Effector memory CD8-positive, alpha-beta T cell (primary cell): ENCODE results near the gene OSTN.

Source experiments
- ATAC-seq: fragments of 150-1000 bp; cut with Tn5 transposase; replicated peaks from 2 replicates; pipeline ENCODE4 v1.10.0; 2021; ENCODE audit warnings: mild to moderate bottlenecking, moderate library complexity
- DNase-seq, 3 experiments: peaks; one replicate each; pipeline ENCODE4 v3.0.0; 2021
- H3K27ac Mint-ChIP-seq, 2 donors: one replicate each; pipeline ENCODE4 v1.8.0; 2022; ENCODE audit warnings: mild to moderate bottlenecking in 2 of 2, mixed read lengths in 2 of 2, moderate library complexity in 2 of 2
- H3K27me3 Mint-ChIP-seq, 2 donors: one replicate each; pipeline ENCODE4 v1.8.0; 2022; ENCODE audit warnings: mixed read lengths in 2 of 2
- H3K36me3 Mint-ChIP-seq: one replicate; pipeline ENCODE4 v1.8.0; 2022; ENCODE audit warnings: mild to moderate bottlenecking, moderate library complexity, mixed read lengths; ENCODE audit not compliant: insufficient read depth
- H3K4me1 Mint-ChIP-seq, 2 donors: one replicate each; pipeline ENCODE4 v1.8.0; 2022; ENCODE audit warnings: low read depth in 2 of 2, mixed read lengths in 2 of 2
- H3K4me3 Mint-ChIP-seq, 2 donors: one replicate each; pipeline ENCODE4 v1.8.0; 2022; ENCODE audit warnings: mild to moderate bottlenecking in 2 of 2, mixed read lengths in 2 of 2, moderate library complexity in 2 of 2
- H3K9me3 Mint-ChIP-seq, 2 donors: one replicate each; pipeline ENCODE4 v1.8.0; 2022; ENCODE audit warnings: mixed read lengths in 2 of 2

OSTN gene

GRCh38 chr3:191314109-191314728, 115.2 kb downstream of the OSTN start:
- Mint-ChIP-seq H3K4me1 (no peaks in the 10 kb centered on the region), H3K27me3 (no peaks in the 10 kb centered on the region), H3K27ac (no peak overlapping the region), H3K4me3 (no peak overlapping the region), H3K36me3 (no peaks in the 10 kb centered on the region), H3K9me3 (no peaks in the 10 kb centered on the region)
- ATAC-seq (no peak), DNase-seq (no peak)
